ENCODE measurements around the gene ANO6. TPM values are rescaled to one million over a fixed set of nuclear protein-coding genes. Genes with fewer than 3 reads are reported as not detected.

Gene ANO6
- polyA plus RNA-seq, 1 donor from 2014 or later: 9.0 TPM

- TF ChIP-seq TAF1 (IDR thresholded peaks at IDR 0.05; ENCODE audit: low read depth) (no peak), CTCF (IDR thresholded peaks at IDR 0.05; ENCODE audit: poor library complexity, severe bottlenecking) (no peak), REST (IDR thresholded peaks at IDR 0.05; ENCODE audit: borderline replicate concordance) (no peak), MXI1 (conservative IDR thresholded peaks at IDR 0.05; ENCODE audit: poor library complexity, severe bottlenecking) (no peak), EP300 (conservative IDR thresholded peaks at IDR 0.05; ENCODE audit: poor library complexity, severe bottlenecking) (no peak), RAD21 (conservative IDR thresholded peaks at IDR 0.05) (no peak), SMC3 (conservative IDR thresholded peaks at IDR 0.05; ENCODE audit: poor library complexity) (no peak), POLR2AphosphoS5 (IDR thresholded peaks at IDR 0.05) (no peak), EZH2 (IDR thresholded peaks at IDR 0.05; ENCODE audit: borderline replicate concordance, insufficient read depth, low read length, poor library complexity, severe bottlenecking) (no peak)
- no peak overlapping the region for H2AFZ ChIP-seq (ENCODE audit: low read depth, low read length)
- no peaks in the 10 kb centered on the region for H4K20me1 ChIP-seq (ENCODE audit: insufficient read depth)
- H3K27me3 ChIP-seq (ENCODE audit: insufficient read depth, low read depth, low read length): no peaks in the 10 kb centered on the region
- no peaks in the 10 kb centered on the region for H3K9me2 ChIP-seq (ENCODE audit: insufficient read depth, low read length)
- no peaks in the 10 kb centered on the region for H3F3A ChIP-seq (ENCODE audit: insufficient read depth, low read length, poor library complexity, severe bottlenecking)
- H3K4me3 ChIP-seq (ENCODE audit: low read length): no peak overlapping the region
- no peak overlapping the region for H3K9ac ChIP-seq (ENCODE audit: low read length)
- no peaks in the 10 kb centered on the region for H3K79me2 ChIP-seq (replicated peaks; ENCODE audit: insufficient read depth, low read length)
- no peaks in the 10 kb centered on the region for H3K9me3 ChIP-seq (ENCODE audit: low read length)
- no peak overlapping the region for H3K4me2 ChIP-seq (ENCODE audit: low read length)
- no peak overlapping the region for H3K27ac ChIP-seq (ENCODE audit: low read length)
- no peaks in the 10 kb centered on the region for H3K36me3 ChIP-seq (ENCODE audit: insufficient read depth, low read length)
Observed at GRCh38 chr12:45200491-45201043, 15.3 kb upstream of the ANO6 start.

GRCh38 chr12:45203767-45204166, 12.1 kb upstream of the ANO6 start:
- TF ChIP-seq POLR2AphosphoS5 (IDR thresholded peaks at IDR 0.05): no peak
- TF ChIP-seq SMC3 (conservative IDR thresholded peaks at IDR 0.05; ENCODE audit: poor library complexity): no peak
- TF ChIP-seq RAD21 (conservative IDR thresholded peaks at IDR 0.05): no peak
- TF ChIP-seq MXI1 (conservative IDR thresholded peaks at IDR 0.05; ENCODE audit: poor library complexity, severe bottlenecking): no peak
- H3K9me2 ChIP-seq (ENCODE audit: insufficient read depth, low read length): no peaks in the 10 kb centered on the region
- no peak overlapping the region for H3K4me2 ChIP-seq (ENCODE audit: low read length)
- H3K27me3 ChIP-seq (ENCODE audit: insufficient read depth, low read depth, low read length): no peaks in the 10 kb centered on the region
- no peaks in the 10 kb centered on the region for H3K79me2 ChIP-seq (replicated peaks; ENCODE audit: insufficient read depth, low read length)
- H3K36me3 ChIP-seq (ENCODE audit: insufficient read depth, low read length): no peaks in the 10 kb centered on the region
- H3K27ac ChIP-seq (ENCODE audit: low read length): no peak overlapping the region
- H3K4me3 ChIP-seq (ENCODE audit: low read length): no peak overlapping the region
- H3F3A ChIP-seq (ENCODE audit: insufficient read depth, low read length, poor library complexity, severe bottlenecking): no peaks in the 10 kb centered on the region
- no peak overlapping the region for H2AFZ ChIP-seq (ENCODE audit: low read depth, low read length)
- no peaks in the 10 kb centered on the region for H4K20me1 ChIP-seq (ENCODE audit: insufficient read depth)
- no peaks in the 10 kb centered on the region for H3K9me3 ChIP-seq (ENCODE audit: low read length)
- no peak overlapping the region for H3K9ac ChIP-seq (ENCODE audit: low read length)
